Limb (tissue), 2 donors: ENCODE measurements around the gene ARL9.

ENCODE experiments used
- DNase-seq, 2 donors: peaks; one replicate each; pipeline ENCODE4 v3.0.0-alpha.2; 2016; ENCODE audit errors: extremely low spot score in 2 of 2

The ARL9 gene

DNA sequence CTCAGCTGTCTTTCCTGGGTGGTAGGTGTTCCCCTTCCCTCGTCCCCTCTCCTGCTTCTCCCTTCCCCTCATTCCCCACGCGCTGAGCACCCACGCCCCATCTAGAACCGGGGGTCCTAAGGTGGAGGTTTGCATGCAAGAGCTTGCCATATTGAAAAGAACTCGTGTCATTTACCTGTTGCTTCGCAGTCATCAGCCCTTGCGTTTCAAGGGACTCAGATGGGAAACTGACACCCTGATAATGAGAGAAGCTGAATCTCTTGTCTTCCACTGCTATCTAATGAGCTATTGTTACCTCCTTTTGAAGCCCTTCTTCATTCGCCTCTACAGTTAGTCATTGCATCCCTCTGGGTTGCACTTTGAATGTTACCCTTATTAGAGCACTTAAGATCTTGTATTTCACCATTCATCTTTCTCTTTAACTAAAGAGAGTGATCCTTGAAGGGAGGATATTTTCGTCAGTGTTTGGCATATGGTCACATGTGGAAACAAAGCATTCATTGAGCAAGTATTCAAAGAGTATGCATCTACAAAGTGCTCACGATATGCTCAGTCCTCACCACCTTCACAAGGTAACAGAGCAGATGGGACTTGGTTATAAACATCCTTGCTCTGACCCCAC is 25.7 kb downstream of the ARL9 start:
- no peak for DNase-seq

DNA sequence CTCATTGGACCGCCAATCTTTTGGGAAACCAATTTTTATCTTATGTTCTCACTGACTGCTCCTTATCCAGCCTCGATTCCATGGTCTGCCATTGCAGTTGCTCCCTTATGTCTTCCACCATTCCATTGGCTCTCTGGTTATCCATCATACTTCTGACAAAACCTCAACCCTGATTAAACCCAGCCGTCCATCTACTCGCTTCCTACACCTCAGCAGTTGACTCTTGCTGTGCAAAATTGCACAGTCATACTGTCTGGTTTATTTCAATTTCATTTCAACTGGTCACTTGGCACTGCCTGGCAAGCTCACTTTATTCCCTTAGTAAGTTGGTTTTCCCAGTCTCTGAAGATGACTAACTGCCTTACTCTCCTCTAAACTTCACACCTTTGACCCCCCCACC is 26.2 kb downstream of the ARL9 start:
- DNase-seq = no peak

DNA sequence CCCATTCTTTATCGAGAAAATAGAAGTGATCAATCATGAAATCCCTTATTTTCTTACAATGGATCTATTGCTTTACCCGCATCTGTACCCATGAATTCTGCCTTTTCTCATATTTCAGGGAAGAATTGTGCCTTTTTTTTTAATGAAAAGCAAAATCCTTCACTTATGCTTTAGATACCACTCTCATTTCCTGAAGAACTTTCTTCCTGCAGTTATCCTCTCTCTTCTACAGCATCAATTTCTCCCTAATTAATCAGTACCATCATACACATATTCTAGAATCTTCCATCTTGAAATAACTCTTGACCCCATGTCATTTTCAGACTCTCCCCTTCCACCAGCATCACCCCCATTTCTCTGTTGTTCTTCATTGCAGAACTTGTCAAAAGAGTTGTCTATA is 26.6 kb downstream of the ARL9 start:
- DNase-seq = no peak

DNA sequence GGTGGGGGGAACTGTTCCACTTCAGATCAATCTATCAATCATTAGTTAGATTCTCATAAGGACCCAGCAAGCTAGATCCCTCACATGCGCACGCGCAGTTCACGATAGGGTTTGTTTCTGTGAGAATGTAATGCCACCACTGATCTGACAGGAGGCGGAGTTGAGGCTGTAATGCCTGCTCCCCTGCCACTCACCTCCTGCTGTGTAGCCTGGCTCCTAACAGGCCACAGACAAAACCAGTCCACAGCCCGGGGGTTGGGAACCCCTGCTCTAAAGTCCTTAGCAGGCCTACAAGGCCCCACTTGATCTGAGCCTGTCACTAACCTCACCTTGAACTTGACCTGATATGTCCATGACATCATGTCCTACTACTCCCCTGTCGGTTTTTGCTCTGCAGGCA is 30.3 kb downstream of the ARL9 start:
- DNase-seq = no peak

DNA sequence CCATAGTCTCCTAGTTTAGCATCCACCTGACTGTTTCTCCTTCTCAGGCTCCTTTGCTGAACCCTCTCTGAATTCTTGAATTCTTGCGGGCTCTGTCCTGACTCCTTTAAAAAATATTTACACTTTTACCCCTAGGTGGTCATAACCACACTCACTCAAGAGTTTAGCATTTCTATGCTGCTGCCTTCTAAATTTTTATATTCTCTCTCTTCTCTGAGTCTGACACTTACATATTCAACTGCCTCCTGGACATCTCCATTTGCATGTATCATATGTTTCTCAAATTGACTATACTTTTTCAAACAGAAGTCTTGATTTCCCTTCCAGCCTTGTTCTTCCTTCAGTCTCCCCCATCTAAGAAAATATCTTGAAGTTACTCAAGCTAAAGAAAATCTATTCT is 31.6 kb downstream of the ARL9 start:
- no peak for DNase-seq

- DNase-seq = no peak
These were observed 35.2 kb downstream of the ARL9 start for GRCh38 chr4:56540826-56541225.

DNA sequence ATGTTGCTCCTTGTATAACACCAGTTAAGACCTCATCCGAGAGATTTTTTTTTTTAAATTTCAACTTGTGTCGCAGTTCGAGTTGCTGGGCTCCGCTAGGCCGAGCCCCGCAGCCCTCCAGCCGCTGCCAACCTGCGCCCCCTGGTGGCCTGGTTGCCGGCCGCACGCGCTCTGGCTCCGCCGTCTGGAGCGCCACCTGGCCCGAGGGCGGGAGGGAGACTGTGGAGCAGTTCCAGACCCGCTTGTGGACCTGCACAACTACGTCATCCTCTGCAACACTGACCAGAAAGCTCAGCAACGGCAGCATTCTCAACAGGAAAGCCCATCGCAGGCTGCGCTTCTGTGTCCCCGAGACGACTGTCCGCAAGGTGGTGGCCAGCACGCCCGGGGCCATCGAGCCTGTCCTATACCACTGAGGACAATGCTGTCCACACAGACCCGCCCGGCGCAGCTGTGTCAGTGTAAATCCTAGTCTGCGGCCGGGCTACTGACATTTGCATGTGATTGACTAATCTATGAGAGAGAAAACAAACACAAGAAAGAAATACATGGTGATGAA is 39.1 kb downstream of the ARL9 start:
- DNase-seq = peak; percentile 86 to 93

- DNase-seq = no peak
These were observed 45.1 kb downstream of the ARL9 start for GRCh38 chr4:56550642-56551041.

- DNase-seq = no peak
These were observed 45.9 kb downstream of the ARL9 start for GRCh38 chr4:56551516-56551915.

- no peak for DNase-seq
These were observed 46.7 kb downstream of the ARL9 start for GRCh38 chr4:56552273-56552672.

- no peak for DNase-seq
These were observed 64.5 kb downstream of the ARL9 start for GRCh38 chr4:56570041-56570440.
